Neural cell (in vitro differentiated cells): ENCODE measurements around the gene CCDC9B. TPM values are rescaled to one million over a fixed set of nuclear protein-coding genes. Genes with fewer than 3 reads are reported as not detected.

ENCODE experiments used
- H2AFZ ChIP-seq: fragments of 200-600, 300-800 bp; sonication (generic), shearing (Covaris generic); 2 replicates; pipeline ENCODE4 v1.6.0; 2014; ENCODE audit warnings: low read depth, mild to moderate bottlenecking, antibody characterized with exemption, low read length, moderate library complexity
- H3F3A ChIP-seq: fragments of 200-600 bp; shearing (Covaris generic); 2 replicates; pipeline ENCODE4 v1.6.1; 2016; ENCODE audit warnings: mild to moderate bottlenecking, moderate library complexity, mixed read lengths, antibody characterized with exemption, low read length; ENCODE audit not compliant: insufficient read depth, poor library complexity, severe bottlenecking
- H3K27ac ChIP-seq: fragments of 200-600, 300-800 bp; sonication (generic), shearing (Covaris generic); 2 replicates; pipeline ENCODE4 v1.5.1; 2014; ENCODE audit warnings: mild to moderate bottlenecking, low read length, moderate library complexity
- H3K27me3 ChIP-seq: fragments of 300-800, 200-600 bp; sonication (generic), shearing (Covaris generic); 2 replicates; pipeline ENCODE4 v1.6.0; 2014; ENCODE audit warnings: mild to moderate bottlenecking, low read depth, low read length, moderate library complexity; ENCODE audit not compliant: insufficient read depth
- H3K36me3 ChIP-seq: fragments of 300-800, 200-600 bp; sonication (generic), shearing (Covaris generic); 2 replicates; pipeline ENCODE4 v1.5.1; 2014; ENCODE audit warnings: mild to moderate bottlenecking, antibody characterized with exemption, low read length, moderate library complexity; ENCODE audit not compliant: insufficient read depth
- H3K4me2 ChIP-seq: fragments of 300-800, 200-600 bp; sonication (generic), shearing (Covaris generic); 2 replicates; pipeline ENCODE4 v1.6.0; 2014; ENCODE audit warnings: mild to moderate bottlenecking, low read length
- H3K4me3 ChIP-seq: fragments of 300-800, 200-600 bp; sonication (generic), shearing (Covaris generic); 2 replicates; pipeline ENCODE4 v1.5.1; 2014; ENCODE audit warnings: mild to moderate bottlenecking, low read length, moderate library complexity
- H3K79me2 ChIP-seq: fragments of 200-600 bp; shearing (Covaris generic); replicated peaks from 2 replicates; pipeline ENCODE4 v1.6.0; 2014; ENCODE audit warnings: mild to moderate bottlenecking, low read length, moderate library complexity; ENCODE audit not compliant: insufficient read depth
- H3K9ac ChIP-seq: fragments of 300-800, 200-600 bp; sonication (generic), shearing (Covaris generic); 2 replicates; pipeline ENCODE4 v1.6.1; 2016; ENCODE audit warnings: mild to moderate bottlenecking, low read length, mixed read lengths
- H3K9me2 ChIP-seq: fragments of 200-600 bp; shearing (Covaris generic); 2 replicates; pipeline ENCODE4 v1.6.1; 2016; ENCODE audit warnings: mild to moderate bottlenecking, low read length, mixed read lengths; ENCODE audit not compliant: insufficient read depth
- H3K9me3 ChIP-seq: fragments of 200-600, 300-800 bp; sonication (generic), shearing (Covaris generic); 2 replicates; pipeline ENCODE4 v1.6.1; 2016; ENCODE audit warnings: mild to moderate bottlenecking, mixed run types, low read length, moderate library complexity, mixed read lengths
- H4K20me1 ChIP-seq: fragments of 200-600 bp; shearing (Covaris generic); 2 replicates; pipeline ENCODE4 v1.6.1; 2016; ENCODE audit warnings: mild to moderate bottlenecking, mixed run types; ENCODE audit not compliant: insufficient read depth
- EP300 ChIP-seq: fragments of 450-650 bp; conservative IDR thresholded peaks from 2 replicates; pipeline ENCODE4 v1.6.1; 2014; ENCODE audit warnings: antibody characterized with exemption, mild to moderate bottlenecking, moderate library complexity; ENCODE audit not compliant: poor library complexity, severe bottlenecking
- EZH2 ChIP-seq: fragments of 200-600, 300-800 bp; shearing (Covaris generic), sonication (generic); IDR thresholded peaks from 2 replicates; pipeline ENCODE4 v1.6.1; 2014; ENCODE audit warnings: antibody characterized with exemption, low read length, borderline replicate concordance, mild to moderate bottlenecking; ENCODE audit not compliant: insufficient read depth, poor library complexity, severe bottlenecking
- MXI1 ChIP-seq: fragments of 450-650 bp; conservative IDR thresholded peaks from 2 replicates; pipeline ENCODE4 v1.6.1; 2014; ENCODE audit warnings: antibody characterized with exemption, mild to moderate bottlenecking; ENCODE audit not compliant: poor library complexity, severe bottlenecking
- POLR2AphosphoS5 ChIP-seq: IDR thresholded peaks from 2 replicates; pipeline ENCODE4 v1.6.1; 2012
- RAD21 ChIP-seq: fragments of 450-650 bp; conservative IDR thresholded peaks from 2 replicates; pipeline ENCODE4 v1.6.1; 2014; ENCODE audit warnings: antibody characterized with exemption, mild to moderate bottlenecking, moderate library complexity
- SMC3 ChIP-seq: fragments of 450-650 bp; conservative IDR thresholded peaks from 2 replicates; pipeline ENCODE4 v1.6.1; 2014; ENCODE audit warnings: antibody characterized with exemption, mild to moderate bottlenecking, moderate library complexity; ENCODE audit not compliant: poor library complexity
- TAF1 ChIP-seq: IDR thresholded peaks from 2 replicates; pipeline ENCODE4 v1.6.1; 2012; ENCODE audit warnings: low read depth
- polyA plus RNA-seq: library from polyadenylated mRNA; depleted of rRNA; stranded (reverse); fragments of >200 nt; gene quantifications from 2 replicates; pipeline ENCODE4 v1.2.3, GENCODE V29; 2014
- TF ChIP-seq, protein P1 (sequence below): IDR thresholded peaks from 2 replicates; pipeline ENCODE4 v1.6.1; 2012; ENCODE audit warnings: borderline replicate concordance
- TF ChIP-seq, protein P2 (sequence below): fragments of 450-650 bp; IDR thresholded peaks from 2 replicates; pipeline ENCODE4 v1.5.1; 2014; ENCODE audit warnings: antibody characterized with exemption, mild to moderate bottlenecking, moderate library complexity; ENCODE audit not compliant: poor library complexity, severe bottlenecking

The CCDC9B gene
- polyA plus RNA-seq, 1 donor from 2014 or later = not detected

GRCh38 chr15:40298216-40298935, 42.4 kb downstream of the CCDC9B start:
- H3K27me3 ChIP-seq = no peaks in the 10 kb centered on the region
- no peak overlapping the region for H3K9ac ChIP-seq
- no peak overlapping the region for H3K4me3 ChIP-seq
- no peak overlapping the region for H2AFZ ChIP-seq
- H3K27ac ChIP-seq = no peak overlapping the region
- H3K9me2 ChIP-seq = no peaks in the 10 kb centered on the region
- no peaks in the 10 kb centered on the region for H3F3A ChIP-seq
- H3K36me3 ChIP-seq = no peaks in the 10 kb centered on the region
- H3K9me3 ChIP-seq = no peaks in the 10 kb centered on the region
- no peak for TF ChIP-seq SMC3
- TF ChIP-seq TAF1 = no peak
- no peak for TF ChIP-seq RAD21
- TF ChIP-seq, protein P1, sequence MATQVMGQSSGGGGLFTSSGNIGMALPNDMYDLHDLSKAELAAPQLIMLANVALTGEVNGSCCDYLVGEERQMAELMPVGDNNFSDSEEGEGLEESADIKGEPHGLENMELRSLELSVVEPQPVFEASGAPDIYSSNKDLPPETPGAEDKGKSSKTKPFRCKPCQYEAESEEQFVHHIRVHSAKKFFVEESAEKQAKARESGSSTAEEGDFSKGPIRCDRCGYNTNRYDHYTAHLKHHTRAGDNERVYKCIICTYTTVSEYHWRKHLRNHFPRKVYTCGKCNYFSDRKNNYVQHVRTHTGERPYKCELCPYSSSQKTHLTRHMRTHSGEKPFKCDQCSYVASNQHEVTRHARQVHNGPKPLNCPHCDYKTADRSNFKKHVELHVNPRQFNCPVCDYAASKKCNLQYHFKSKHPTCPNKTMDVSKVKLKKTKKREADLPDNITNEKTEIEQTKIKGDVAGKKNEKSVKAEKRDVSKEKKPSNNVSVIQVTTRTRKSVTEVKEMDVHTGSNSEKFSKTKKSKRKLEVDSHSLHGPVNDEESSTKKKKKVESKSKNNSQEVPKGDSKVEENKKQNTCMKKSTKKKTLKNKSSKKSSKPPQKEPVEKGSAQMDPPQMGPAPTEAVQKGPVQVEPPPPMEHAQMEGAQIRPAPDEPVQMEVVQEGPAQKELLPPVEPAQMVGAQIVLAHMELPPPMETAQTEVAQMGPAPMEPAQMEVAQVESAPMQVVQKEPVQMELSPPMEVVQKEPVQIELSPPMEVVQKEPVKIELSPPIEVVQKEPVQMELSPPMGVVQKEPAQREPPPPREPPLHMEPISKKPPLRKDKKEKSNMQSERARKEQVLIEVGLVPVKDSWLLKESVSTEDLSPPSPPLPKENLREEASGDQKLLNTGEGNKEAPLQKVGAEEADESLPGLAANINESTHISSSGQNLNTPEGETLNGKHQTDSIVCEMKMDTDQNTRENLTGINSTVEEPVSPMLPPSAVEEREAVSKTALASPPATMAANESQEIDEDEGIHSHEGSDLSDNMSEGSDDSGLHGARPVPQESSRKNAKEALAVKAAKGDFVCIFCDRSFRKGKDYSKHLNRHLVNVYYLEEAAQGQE = no peak
- TF ChIP-seq EZH2 = no peak
- no peak for TF ChIP-seq EP300
- TF ChIP-seq POLR2AphosphoS5 = no peak
- TF ChIP-seq MXI1 = no peak
- TF ChIP-seq, protein P2, sequence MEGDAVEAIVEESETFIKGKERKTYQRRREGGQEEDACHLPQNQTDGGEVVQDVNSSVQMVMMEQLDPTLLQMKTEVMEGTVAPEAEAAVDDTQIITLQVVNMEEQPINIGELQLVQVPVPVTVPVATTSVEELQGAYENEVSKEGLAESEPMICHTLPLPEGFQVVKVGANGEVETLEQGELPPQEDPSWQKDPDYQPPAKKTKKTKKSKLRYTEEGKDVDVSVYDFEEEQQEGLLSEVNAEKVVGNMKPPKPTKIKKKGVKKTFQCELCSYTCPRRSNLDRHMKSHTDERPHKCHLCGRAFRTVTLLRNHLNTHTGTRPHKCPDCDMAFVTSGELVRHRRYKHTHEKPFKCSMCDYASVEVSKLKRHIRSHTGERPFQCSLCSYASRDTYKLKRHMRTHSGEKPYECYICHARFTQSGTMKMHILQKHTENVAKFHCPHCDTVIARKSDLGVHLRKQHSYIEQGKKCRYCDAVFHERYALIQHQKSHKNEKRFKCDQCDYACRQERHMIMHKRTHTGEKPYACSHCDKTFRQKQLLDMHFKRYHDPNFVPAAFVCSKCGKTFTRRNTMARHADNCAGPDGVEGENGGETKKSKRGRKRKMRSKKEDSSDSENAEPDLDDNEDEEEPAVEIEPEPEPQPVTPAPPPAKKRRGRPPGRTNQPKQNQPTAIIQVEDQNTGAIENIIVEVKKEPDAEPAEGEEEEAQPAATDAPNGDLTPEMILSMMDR = no peak
- H4K20me1 ChIP-seq = no peaks in the 10 kb centered on the region
- H3K79me2 ChIP-seq = no peaks in the 10 kb centered on the region
- no peak overlapping the region for H3K4me2 ChIP-seq

DNA sequence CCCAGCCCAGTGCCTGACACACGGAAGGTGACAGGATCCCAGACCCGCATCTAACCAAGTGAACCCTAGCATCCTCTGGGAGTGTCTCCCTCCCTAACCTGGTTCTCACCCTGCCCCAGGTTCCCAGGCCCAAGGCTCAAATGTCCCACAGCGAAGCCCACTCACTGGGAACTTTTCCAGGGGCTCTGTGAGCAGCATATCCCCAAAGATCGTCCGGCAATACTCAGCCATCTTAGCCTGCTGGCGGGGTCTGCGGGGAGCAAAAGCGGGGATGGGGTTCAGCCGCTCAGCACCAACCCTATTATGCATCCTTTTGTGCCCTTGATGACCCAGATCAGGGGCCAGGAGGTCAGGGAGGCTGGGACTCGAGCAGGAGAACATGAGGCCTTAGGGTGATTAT, 43.4 kb downstream of the CCDC9B start:
- no peaks in the 10 kb centered on the region for H3K79me2 ChIP-seq
- no peak overlapping the region for H3K9ac ChIP-seq
- no peaks in the 10 kb centered on the region for H3K36me3 ChIP-seq
- H2AFZ ChIP-seq = no peak overlapping the region
- no peaks in the 10 kb centered on the region for H3K9me3 ChIP-seq
- TF ChIP-seq SMC3 (no peak), TAF1 (no peak), POLR2AphosphoS5 (no peak), RAD21 (no peak), MXI1 (no peak), EP300 (no peak), EZH2 (no peak)
- TF ChIP-seq, protein P1 = no peak
- TF ChIP-seq, protein P2 = no peak
- H3K27me3 ChIP-seq = no peaks in the 10 kb centered on the region
- H3F3A ChIP-seq = no peaks in the 10 kb centered on the region
- no peaks in the 10 kb centered on the region for H4K20me1 ChIP-seq
- no peak overlapping the region for H3K4me2 ChIP-seq
- no peaks in the 10 kb centered on the region for H3K9me2 ChIP-seq
- H3K27ac ChIP-seq = no peak overlapping the region
- no peak overlapping the region for H3K4me3 ChIP-seq
